H1 (cell line): ENCODE measurements around the gene SMARCD1. TPM values are rescaled to one million over a fixed set of nuclear protein-coding genes. Genes with fewer than 3 reads are reported as not detected.

Experiments used
- CTCF ChIA-PET: fragments of 300-600 bp; sonication (Branson Sonifier 250); formaldehyde crosslinking; loops from one replicate; lab custom pipeline; 2021; ENCODE audit not compliant: partially characterized antibody; lab: Charles Lee
- POLR2A ChIA-PET: fragments of 300-600 bp; sonication (Branson Sonifier 250); formaldehyde crosslinking; loops from one replicate; lab custom pipeline; 2021; ENCODE audit warnings: inconsistent platforms; ENCODE audit not compliant: partially characterized antibody; lab: Charles Lee
- DNase-seq, 2 experiments: peaks; one replicate each; pipeline versions ENCODE4 v3.0.0 to v3.0.0-alpha.2; 2010 to 2022; ENCODE audit warnings: low spot score in 2 of 2, low read depth in 1 of 2, mixed read lengths in 1 of 2
- FAIRE-seq: peaks from 2 replicates; lab custom pipeline; 2011; peaks lifted over from hg19 to GRCh38; lab: Jason Lieb, UNC
- H2AFZ ChIP-seq: 2 replicates; pipeline ENCODE4 v1.8.1; 2012; ENCODE audit warnings: low read length, inconsistent platforms
- H2AK5ac ChIP-seq: 2 replicates; pipeline ENCODE4 v1.6.1; 2013; ENCODE audit warnings: low read depth, low read length
- H2BK120ac ChIP-seq: replicated peaks from 2 replicates; pipeline ENCODE3; 2013; ENCODE audit warnings: low read depth, low read length, inconsistent platforms
- H2BK12ac ChIP-seq: 2 replicates; pipeline ENCODE4 v1.6.1; 2013; ENCODE audit warnings: low read depth, low read length
- H2BK15ac ChIP-seq: 2 replicates; pipeline ENCODE4 v1.6.1; 2013; ENCODE audit warnings: low read length
- H2BK20ac ChIP-seq: 2 replicates; pipeline ENCODE4 v1.6.1; 2013; ENCODE audit warnings: low read length
- H2BK5ac ChIP-seq: 2 replicates; pipeline ENCODE4 v1.6.1; 2013; ENCODE audit warnings: low read depth, low read length
- H3K14ac ChIP-seq: 2 replicates; pipeline ENCODE4 v1.6.1; 2013; ENCODE audit warnings: inconsistent platforms; ENCODE audit not compliant: insufficient read length
- H3K18ac ChIP-seq: 2 replicates; pipeline ENCODE4 v1.6.1; 2013; ENCODE audit warnings: low read length; ENCODE audit errors: extremely low read depth
- H3K23ac ChIP-seq: 2 replicates; pipeline ENCODE4 v1.6.1; 2013; ENCODE audit warnings: inconsistent platforms; ENCODE audit not compliant: insufficient read length
- H3K23me2 ChIP-seq: 2 replicates; pipeline ENCODE4 v1.6.1; 2013; ENCODE audit warnings: low read depth, low read length
- H3K27ac ChIP-seq: 2 replicates; pipeline ENCODE4 v1.6.1; 2011; ENCODE audit warnings: low read depth, low read length, inconsistent platforms
- H3K27me3 ChIP-seq, 4 experiments: replicated peaks in 1 of 4; 1 replicate in 1 of 4; 2 replicates in 3 of 4; pipeline versions ENCODE4 v1.6.1 to v1.8.1; 2011 to 2013; ENCODE audit warnings: low read length in 3 of 4, mild to moderate bottlenecking in 3 of 4, inconsistent platforms in 2 of 4, mixed read lengths in 2 of 4, moderate library complexity in 1 of 4; ENCODE audit not compliant: control insufficient read depth in 3 of 4, insufficient read depth in 3 of 4; ENCODE audit errors: extremely low read depth in 1 of 4
- H3K36me3 ChIP-seq, 4 experiments: 2 replicates each; pipeline versions ENCODE4 v1.6.1 to v1.8.1; 2011 to 2013; ENCODE audit warnings: mild to moderate bottlenecking in 4 of 4, low read length in 3 of 4, moderate library complexity in 2 of 4, control low read depth in 1 of 4, inconsistent platforms in 1 of 4; ENCODE audit not compliant: insufficient read depth in 4 of 4, control insufficient read depth in 2 of 4
- H3K4ac ChIP-seq: replicated peaks from 2 replicates; pipeline ENCODE3; 2013; ENCODE audit warnings: low read length, low read depth, mixed read lengths, inconsistent platforms; ENCODE audit not compliant: insufficient read length
- H3K4me1 ChIP-seq, 4 experiments: replicated peaks in 1 of 4; 1 replicate in 1 of 4; 2 replicates in 3 of 4; pipeline versions ENCODE4 v1.6.1 to v1.8.1; 2011 to 2013; ENCODE audit warnings: low read length in 3 of 4, inconsistent platforms in 2 of 4, mixed read lengths in 1 of 4; ENCODE audit not compliant: insufficient read depth in 4 of 4, control insufficient read depth in 3 of 4
- H3K4me2 ChIP-seq, 2 experiments: 2 replicates each; pipeline versions ENCODE4 v1.6.1 to v1.8.1; 2011 to 2013; ENCODE audit warnings: low read depth in 2 of 2, low read length in 2 of 2, control low read depth in 1 of 2, inconsistent platforms in 1 of 2, mild to moderate bottlenecking in 1 of 2; ENCODE audit not compliant: insufficient read depth in 1 of 2
- H3K4me3 ChIP-seq, 4 experiments: fragments of 200-600, 300-600 bp in 1 of 4; sonication (generic), shearing (Covaris generic), sonication (Bioruptor Twin) in 1 of 4; 2 replicates each; pipeline versions ENCODE4 v1.5.1 to v1.8.1; 2011 to 2016; ENCODE audit warnings: low read length in 4 of 4, low read depth in 3 of 4, control low read depth in 2 of 4, inconsistent platforms in 2 of 4, mild to moderate bottlenecking in 2 of 4, mixed read lengths in 1 of 4, moderate library complexity in 1 of 4; ENCODE audit not compliant: insufficient read depth in 2 of 4; ENCODE audit errors: extremely low read depth in 1 of 4
- H3K56ac ChIP-seq: replicated peaks from 2 replicates; pipeline ENCODE3; 2013; ENCODE audit warnings: low read depth, mild to moderate bottlenecking, mixed read lengths, low read length, inconsistent platforms; ENCODE audit not compliant: insufficient read length
- H3K79me1 ChIP-seq: 2 replicates; pipeline ENCODE4 v1.6.1; 2013; ENCODE audit warnings: low read depth, low read length, control low read depth
- H3K79me2 ChIP-seq, 2 experiments: 2 replicates each; pipeline versions ENCODE4 v1.6.1 to v1.8.1; 2012 to 2013; ENCODE audit warnings: low read length in 2 of 2, mild to moderate bottlenecking in 2 of 2, inconsistent platforms in 1 of 2; ENCODE audit not compliant: insufficient read depth in 2 of 2, control insufficient read depth in 1 of 2
- H3K9ac ChIP-seq, 4 experiments: replicated peaks in 1 of 4; 1 replicate in 1 of 4; 2 replicates in 3 of 4; pipeline versions ENCODE4 v1.6.1 to v1.8.1; 2011 to 2013; ENCODE audit warnings: low read depth in 3 of 4, low read length in 3 of 4, control low read depth in 2 of 4, mild to moderate bottlenecking in 2 of 4, moderate library complexity in 2 of 4, inconsistent platforms in 1 of 4; ENCODE audit errors: extremely low read depth in 1 of 4
- H3K9me3 ChIP-seq, 2 experiments: 2 replicates each; pipeline versions ENCODE4 v1.6.1 to v1.8.1; 2012 to 2013; ENCODE audit warnings: mild to moderate bottlenecking in 2 of 2, moderate library complexity in 2 of 2, control low read depth in 1 of 2, inconsistent platforms in 1 of 2, low read depth in 1 of 2, low read length in 1 of 2, mixed read lengths in 1 of 2; ENCODE audit not compliant: insufficient read depth in 2 of 2
- H4K20me1 ChIP-seq, 2 experiments: replicated peaks in 1 of 2; 2 replicates each; pipeline versions ENCODE3 to v1.8.1; 2011 to 2013; ENCODE audit warnings: inconsistent platforms in 2 of 2, low read length in 2 of 2, mild to moderate bottlenecking in 1 of 2; ENCODE audit not compliant: insufficient read depth in 2 of 2, control insufficient read depth in 1 of 2
- H4K5ac ChIP-seq: 2 replicates; pipeline ENCODE4 v1.6.1; 2013; ENCODE audit warnings: low read length, low read depth, mixed read lengths, inconsistent platforms; ENCODE audit not compliant: insufficient read length
- H4K8ac ChIP-seq: 2 replicates; pipeline ENCODE4 v1.8.0; 2013; ENCODE audit warnings: mild to moderate bottlenecking, moderate library complexity, low read length, inconsistent platforms; ENCODE audit not compliant: insufficient read depth; ENCODE audit errors: extremely low read depth
- H4K91ac ChIP-seq: replicated peaks from 2 replicates; pipeline ENCODE3; 2013; ENCODE audit warnings: low read length, mixed read lengths, inconsistent platforms; ENCODE audit not compliant: insufficient read length
- CBX5 ChIP-seq: fragments of 300-800, 300-1000 bp; sonication (generic); IDR thresholded peaks from 2 replicates; pipeline ENCODE4 v1.7.1; 2016; ENCODE audit warnings: antibody characterized with exemption, low read length, low read depth
- CBX8 ChIP-seq: fragments of 300-800, 300-1000 bp; sonication (generic); IDR thresholded peaks from 2 replicates; pipeline ENCODE4 v1.7.1; 2016; ENCODE audit warnings: low read depth, low read length, borderline replicate concordance
- GABPA ChIP-seq: IDR thresholded peaks from 2 replicates; pipeline ENCODE4 v1.6.1; 2011; ENCODE audit warnings: mild to moderate bottlenecking, low read length, moderate library complexity, borderline replicate concordance; ENCODE audit not compliant: insufficient read depth
- KDM4A ChIP-seq: IDR thresholded peaks from one replicate; pipeline ENCODE4 v1.7.1; 2012; ENCODE audit warnings: low read depth, mild to moderate bottlenecking, moderate library complexity, low read length, inconsistent platforms; ENCODE audit not compliant: severe bottlenecking
- MAFK ChIP-seq: IDR thresholded peaks from 2 replicates; pipeline ENCODE4 v1.6.1; 2012; ENCODE audit warnings: low read depth, mild to moderate bottlenecking, improper control_type of control experiment, low read length
- WGBS, 2 experiments: shearing (Covaris generic) in 1 of 2; methylation state at CpG; one replicate each; pipeline versions ENCODE4 v1.1.6 to v1.1.7; 2013 to 2015; ENCODE audit warnings: low lambda C conversion rate in 2 of 2, mixed read lengths in 2 of 2, inconsistent platforms in 1 of 2, low coverage in 1 of 2, missing lambda C conversion rate in 1 of 2; ENCODE audit not compliant: insufficient replicate concordance in 2 of 2, insufficient coverage in 1 of 2, insufficient read length in 1 of 2; ENCODE audit errors: extremely low coverage in 1 of 2, missing lambda C conversion rate in 1 of 2; 5-methylcytosine and 5-hydroxymethylcytosine counted together
- polyA plus RNA-seq, 7 experiments: library from polyadenylated mRNA; depleted of rRNA in 3 of 7; stranded (reverse) in 5 of 7; unstranded in 2 of 7; fragments of >200 nt in 5 of 7; fragments of 200-250 nt in 2 of 7; gene quantifications; 1 replicate in 5 of 7; 2 replicates in 1 of 7; 4 replicates in 1 of 7; pipeline versions ENCODE4 v1.2.1 to v1.2.3, GENCODE V29; 2011 to 2013; ENCODE audit warnings: missing spikeins in 2 of 7, mixed read lengths in 2 of 7
- total RNA-seq: library from RNA; stranded (reverse); fragmentation: NEBNext Ultra II Directional; extraction: Animal tissue kit (Norgen Biotek cat#: 25700); gene quantifications from 2 replicates; pipeline ENCODE4 v1.2.1, GENCODE V29; 2021
- TF ChIP-seq, protein P1 (sequence below): IDR thresholded peaks from 2 replicates; pipeline ENCODE4 v1.6.1; 2011; ENCODE audit warnings: low read length, improper control_type of control experiment
- TF ChIP-seq, protein P2 (sequence below): IDR thresholded peaks from 2 replicates; pipeline ENCODE4 v1.6.1; 2012; ENCODE audit warnings: inconsistent platforms
- TF ChIP-seq, protein P3 (sequence below): IDR thresholded peaks from 2 replicates; pipeline ENCODE4 v1.6.1; 2012; ENCODE audit warnings: low read length, inconsistent platforms

Gene SMARCD1
- total and polyA plus RNA-seq, 2 of the 8 experiments (the other 6 are each of a cell fraction or from before 2014, with no cell fraction given) = 128 to 130 TPM

DNA sequence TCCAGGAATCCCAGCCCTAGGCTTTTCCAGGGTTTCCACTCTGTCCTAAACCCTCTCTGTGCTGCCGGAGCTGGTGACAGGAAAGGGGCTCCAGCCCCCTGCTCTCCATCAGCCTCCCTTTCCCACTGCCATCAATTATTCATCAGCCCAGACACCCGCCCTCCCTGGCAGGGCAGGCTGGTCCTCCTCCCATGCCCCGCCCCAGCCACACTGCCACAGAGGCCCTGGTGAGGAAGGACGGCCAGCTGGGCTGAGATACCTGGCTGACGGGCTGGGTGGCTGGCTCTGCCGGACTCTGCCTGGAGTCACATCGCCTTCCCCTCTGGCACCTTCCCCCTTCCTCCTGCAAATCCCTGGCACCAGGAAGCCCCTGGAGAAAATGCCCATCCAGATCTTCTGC, 11.9 kb upstream of the SMARCD1 start:
- H3K9ac ChIP-seq = no peak overlapping the region
- H2AFZ ChIP-seq = no peak overlapping the region
- H3K4me1 ChIP-seq = peaks cover 0 to 6% (median 3%) of the 10 kb centered on the region in 4 experiments; a peak in 5 of 7 replicates
- no peaks in the 10 kb centered on the region for H3K9me3 ChIP-seq
- FAIRE-seq = no peak
- DNase-seq = no peak
- no peaks in the 10 kb centered on the region; a peak in 1 of 7 replicates for H3K27me3 ChIP-seq
- H3K23ac ChIP-seq = no peak overlapping the region
- H4K91ac ChIP-seq = peak overlapping the region; percentile 19
- H3K14ac ChIP-seq = no peak overlapping the region
- no peak overlapping the region for H2BK12ac ChIP-seq
- H3K79me2 ChIP-seq = no peaks in the 10 kb centered on the region
- H2BK20ac ChIP-seq = no peak overlapping the region
- WGBS, 2 experiments = 90% methylated on average over 7 of the region's 7 CpGs; no CpG with 5 or more reads in 1 of the 2 experiments
- H2BK15ac ChIP-seq = no peak overlapping the region
- H3K4ac ChIP-seq = no peak overlapping the region
- H3K27ac ChIP-seq = no peak overlapping the region
- no peaks in the 10 kb centered on the region for H3K36me3 ChIP-seq
- no peak overlapping the region; the same call in 1 of the 2 replicates for H2BK5ac ChIP-seq
- H3K4me2 ChIP-seq = no peak overlapping the region
- H2BK120ac ChIP-seq = no peak overlapping the region
- H3K4me3 ChIP-seq = no peak overlapping the region
- no peaks in the 10 kb centered on the region for H3K79me1 ChIP-seq
- no peaks in the 10 kb centered on the region for H4K20me1 ChIP-seq
- H3K56ac ChIP-seq = no peak overlapping the region
- CTCF ChIA-PET = interaction anchor here (0.6 to 27.3 kb wide), 11 partner anchors 11 to 241 kb away, joined by 3 to 625 read pairs (median 17); partner anchors contain the start of genes AQP6, ASIC1, COX14 and GPD1
- no peak overlapping the region for H4K8ac ChIP-seq
- no peak overlapping the region for H4K5ac ChIP-seq
- H2AK5ac ChIP-seq = no peak overlapping the region
- TF ChIP-seq GABPA = no peak
- TF ChIP-seq CBX8 = no peak
- no peak for TF ChIP-seq KDM4A
- TF ChIP-seq, protein P1, sequence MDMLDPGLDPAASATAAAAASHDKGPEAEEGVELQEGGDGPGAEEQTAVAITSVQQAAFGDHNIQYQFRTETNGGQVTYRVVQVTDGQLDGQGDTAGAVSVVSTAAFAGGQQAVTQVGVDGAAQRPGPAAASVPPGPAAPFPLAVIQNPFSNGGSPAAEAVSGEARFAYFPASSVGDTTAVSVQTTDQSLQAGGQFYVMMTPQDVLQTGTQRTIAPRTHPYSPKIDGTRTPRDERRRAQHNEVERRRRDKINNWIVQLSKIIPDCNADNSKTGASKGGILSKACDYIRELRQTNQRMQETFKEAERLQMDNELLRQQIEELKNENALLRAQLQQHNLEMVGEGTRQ = no peak
- TF ChIP-seq MAFK = no peak
- TF ChIP-seq, protein P2, sequence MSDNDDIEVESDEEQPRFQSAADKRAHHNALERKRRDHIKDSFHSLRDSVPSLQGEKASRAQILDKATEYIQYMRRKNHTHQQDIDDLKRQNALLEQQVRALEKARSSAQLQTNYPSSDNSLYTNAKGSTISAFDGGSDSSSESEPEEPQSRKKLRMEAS = no peak
- no peak for TF ChIP-seq CBX5
- TF ChIP-seq, protein P3, sequence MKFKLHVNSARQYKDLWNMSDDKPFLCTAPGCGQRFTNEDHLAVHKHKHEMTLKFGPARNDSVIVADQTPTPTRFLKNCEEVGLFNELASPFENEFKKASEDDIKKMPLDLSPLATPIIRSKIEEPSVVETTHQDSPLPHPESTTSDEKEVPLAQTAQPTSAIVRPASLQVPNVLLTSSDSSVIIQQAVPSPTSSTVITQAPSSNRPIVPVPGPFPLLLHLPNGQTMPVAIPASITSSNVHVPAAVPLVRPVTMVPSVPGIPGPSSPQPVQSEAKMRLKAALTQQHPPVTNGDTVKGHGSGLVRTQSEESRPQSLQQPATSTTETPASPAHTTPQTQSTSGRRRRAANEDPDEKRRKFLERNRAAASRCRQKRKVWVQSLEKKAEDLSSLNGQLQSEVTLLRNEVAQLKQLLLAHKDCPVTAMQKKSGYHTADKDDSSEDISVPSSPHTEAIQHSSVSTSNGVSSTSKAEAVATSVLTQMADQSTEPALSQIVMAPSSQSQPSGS = no peak
- TF ChIP-seq, all 59 proteins: peak for 0
- Histone ChIP-seq H3K18ac (no peak overlapping the region), H3K23me2 (no peaks in the 10 kb centered on the region; the same call in 1 of the 2 replicates)
- POLR2A ChIA-PET = interaction anchor here (1.4 to 1.5 kb wide), 2 partner anchors 10 to 11 kb away, joined by 4 to 7 read pairs; partner anchors contain the start of gene SMARCD1
